ENCODE data around the gene HEATR5A.

- TF ChIP-seq CTCF (IDR thresholded peaks at IDR 0.05; ENCODE audit: low read length) (no peak), EZH2 (IDR thresholded peaks at IDR 0.05; ENCODE audit: borderline replicate concordance, low read length) (no peak)
Measured at GRCh38 chr14:31411218-31411727, 9.1 kb downstream of the HEATR5A start.
